ENCODE measurements around the gene HNRNPM.
"Not testable (repeated sequence)": the region's sequence is repeated elsewhere in the genome, so short reads cannot be mapped to it uniquely, and the experiment has no call there.

Gene HNRNPM

GRCh38 chr19:8425331-8425730 is 19.4 kb upstream of the HNRNPM start:
- not testable (repeated sequence) for DNase-seq (ENCODE audit: low spot score)

DNA sequence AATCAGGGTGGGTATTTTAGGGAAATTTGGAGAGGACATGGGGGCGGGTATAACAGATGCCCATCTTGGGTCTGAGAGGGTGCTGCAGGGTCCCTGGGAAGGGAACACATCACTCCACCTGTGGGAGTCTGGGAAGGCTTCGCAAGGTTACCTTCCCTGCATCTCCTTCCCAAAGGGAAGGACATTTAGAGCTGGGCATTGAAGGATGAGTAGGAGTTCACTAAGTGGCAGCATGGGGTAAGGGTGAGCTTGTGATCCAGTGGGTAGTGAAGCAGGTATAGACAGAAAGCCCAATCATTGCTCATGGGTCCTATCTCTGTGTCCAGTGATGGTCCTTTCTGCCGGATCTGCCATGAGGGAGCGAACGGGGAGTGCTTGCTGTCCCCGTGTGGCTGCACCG is 18.5 kb upstream of the HNRNPM start:
- DNase-seq (ENCODE audit: low spot score), result no peak

DNA sequence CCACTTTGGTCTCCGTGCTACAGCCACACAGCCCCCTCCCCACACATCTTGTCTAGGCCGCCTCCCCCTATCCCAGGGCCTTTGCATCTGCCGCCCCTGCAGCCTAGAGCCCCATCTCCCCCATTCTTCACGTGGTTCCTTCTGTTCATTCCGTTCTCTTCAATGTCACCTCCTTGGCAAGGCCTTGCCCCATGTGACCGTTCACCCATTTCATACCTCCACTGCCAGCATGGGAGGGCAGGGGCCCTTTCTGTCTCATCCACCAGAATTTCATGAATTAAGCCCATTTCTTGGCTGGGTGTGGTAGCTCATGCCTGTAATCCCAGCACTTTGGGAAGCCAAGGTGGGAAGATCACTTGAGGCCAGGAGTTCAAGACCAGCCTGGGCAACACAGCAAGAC is 15.7 kb upstream of the HNRNPM start:
- no peak for DNase-seq (ENCODE audit: low spot score)

DNA sequence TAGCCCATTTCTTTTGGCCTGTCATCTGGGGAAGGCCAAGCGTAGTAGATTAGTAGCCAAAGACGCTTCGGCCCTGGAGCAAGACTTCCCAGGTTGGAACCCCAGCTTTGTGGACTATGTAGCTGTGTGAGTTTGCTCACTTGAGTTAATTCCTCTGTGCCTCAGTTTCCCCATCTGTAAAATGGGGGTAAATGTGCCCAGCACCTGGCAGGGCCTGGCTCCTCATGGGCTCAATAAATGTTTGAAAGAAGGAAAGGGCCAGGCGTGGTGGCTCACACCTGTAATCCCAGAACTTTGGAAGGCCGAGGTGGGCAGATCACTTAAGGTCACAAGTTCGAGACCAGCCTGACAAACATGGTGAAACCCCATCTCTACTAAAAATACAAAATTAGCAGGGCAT is 14.9 kb upstream of the HNRNPM start:
- DNase-seq (ENCODE audit: low spot score), result no peak

GRCh38 chr19:8430650-8431049 is 14.1 kb upstream of the HNRNPM start:
- no peak for DNase-seq (ENCODE audit: low spot score)

- DNase-seq (ENCODE audit: low spot score), result no peak
These were observed 6.5 kb upstream of the HNRNPM start for GRCh38 chr19:8438236-8438635.

- DNase-seq (ENCODE audit: low spot score), result no peak
These were observed 2.8 kb upstream of the HNRNPM start for GRCh38 chr19:8441725-8442544.

DNA sequence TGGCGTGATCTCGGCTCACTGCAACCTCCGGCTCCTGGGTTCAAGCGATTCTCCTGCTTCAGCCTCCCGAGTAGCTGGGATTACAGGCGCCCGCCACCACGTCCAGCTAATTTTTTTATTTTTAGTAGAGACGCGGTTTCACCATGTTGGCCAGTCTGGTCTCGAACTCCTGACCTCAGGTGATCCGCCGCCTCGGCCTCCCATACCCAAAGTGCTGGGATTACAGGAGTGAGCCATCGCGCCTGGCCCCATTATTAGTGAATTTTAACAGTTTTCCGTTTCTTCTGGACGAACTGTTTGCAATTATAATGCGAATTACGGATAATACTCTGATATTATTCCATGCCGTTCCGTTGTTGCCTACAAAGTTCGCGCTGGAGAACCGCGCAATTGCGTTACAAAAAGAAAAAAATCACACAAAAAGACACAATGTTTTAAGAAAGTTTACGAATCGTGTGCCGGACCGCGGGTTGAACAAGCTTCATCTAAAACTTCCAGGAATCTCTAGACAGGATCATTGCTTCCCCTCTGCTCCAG is 567 bp upstream of the HNRNPM start:
- not testable (repeated sequence) for DNase-seq (ENCODE audit: low spot score)

- DNase-seq (ENCODE audit: low spot score), result peak; percentile 50
These were observed 770 bp downstream of the HNRNPM start for GRCh38 chr19:8445488-8446001.

DNA sequence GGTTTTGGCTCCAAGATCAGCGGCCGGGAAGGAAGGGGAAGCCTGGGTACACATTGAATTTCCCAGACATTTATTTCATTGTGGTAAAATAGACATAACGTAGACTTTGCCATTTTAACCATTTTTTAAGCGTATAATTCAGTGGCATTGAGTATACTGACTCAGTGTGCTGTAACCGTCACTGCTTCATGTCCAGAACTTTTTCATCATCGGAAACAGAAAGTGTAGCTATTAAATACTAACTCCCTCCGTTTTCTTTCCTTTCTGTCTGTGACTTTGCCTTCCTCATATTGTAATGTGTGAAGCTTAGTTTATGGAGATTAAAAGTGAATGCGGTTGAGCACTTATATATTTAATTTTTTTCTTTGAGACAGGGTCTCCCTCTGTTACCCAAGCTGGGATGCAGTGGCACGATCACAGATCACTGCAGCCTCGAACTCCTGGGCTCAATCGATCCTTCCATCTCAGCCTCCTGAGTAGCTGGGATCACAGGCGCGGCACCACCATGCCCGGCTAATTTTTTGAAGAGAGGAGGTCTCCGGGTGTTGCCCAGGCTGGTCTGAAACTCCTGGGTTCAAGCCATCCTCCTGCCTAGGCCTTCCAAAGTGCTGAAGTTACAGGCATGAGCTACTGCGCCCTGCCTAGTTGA is 1.4 kb downstream of the HNRNPM start:
- no peak for DNase-seq (ENCODE audit: low spot score)

- no peak for DNase-seq (ENCODE audit: low spot score)
These were observed 5.1 kb downstream of the HNRNPM start for GRCh38 chr19:8449830-8450229.

DNA sequence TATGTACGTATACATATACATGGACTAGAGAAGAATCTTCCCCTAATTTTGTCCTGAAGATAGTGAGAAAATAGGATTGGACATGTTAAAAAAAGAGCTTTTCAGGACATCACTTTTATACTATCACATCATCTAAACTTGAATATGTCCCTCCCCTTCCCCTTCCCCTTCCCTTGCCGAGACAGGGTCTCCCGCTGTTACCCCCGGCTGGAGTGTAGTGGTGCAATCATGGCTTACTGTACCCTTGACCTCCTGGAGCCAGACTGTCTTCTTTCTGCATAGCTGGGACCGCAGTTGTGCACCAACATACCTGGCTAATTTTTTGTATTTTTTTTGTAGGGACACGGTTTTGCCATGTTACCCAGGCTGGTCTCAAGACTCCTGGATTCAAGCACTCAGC is 6.6 kb downstream of the HNRNPM start:
- no peak for DNase-seq (ENCODE audit: low spot score)

- DNase-seq (ENCODE audit: low spot score), result no peak
These were observed 7.1 kb downstream of the HNRNPM start for GRCh38 chr19:8451885-8452284.

GRCh38 chr19:8452446-8453123 is 7.8 kb downstream of the HNRNPM start:
- no peak for DNase-seq (ENCODE audit: low spot score)

DNA sequence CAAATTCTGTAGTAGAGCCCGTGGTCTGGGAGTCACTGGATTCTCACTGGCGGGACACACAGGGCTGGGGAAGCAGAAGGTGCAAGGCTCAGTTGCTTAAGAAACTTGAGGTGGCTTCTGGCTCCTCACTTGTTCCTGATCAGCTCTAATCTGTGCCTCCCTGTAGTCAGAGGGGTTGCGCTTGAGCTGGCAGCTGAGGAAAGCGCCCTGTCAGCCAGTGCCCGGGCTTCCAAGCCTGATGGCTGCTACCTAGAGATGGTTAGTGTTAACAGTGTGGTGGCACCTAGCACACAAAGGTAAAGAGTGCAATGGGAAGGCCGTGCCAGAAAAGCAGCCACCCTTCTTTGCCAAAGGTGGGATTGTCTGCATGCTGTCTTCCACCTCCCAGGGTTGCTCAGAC is 8.8 kb downstream of the HNRNPM start:
- no peak for DNase-seq (ENCODE audit: low spot score)

GRCh38 chr19:8454218-8454617 is 9.4 kb downstream of the HNRNPM start:
- DNase-seq (ENCODE audit: low spot score), result no peak

GRCh38 chr19:8455018-8455417 is 10.2 kb downstream of the HNRNPM start:
- no peak for DNase-seq (ENCODE audit: low spot score)

DNA sequence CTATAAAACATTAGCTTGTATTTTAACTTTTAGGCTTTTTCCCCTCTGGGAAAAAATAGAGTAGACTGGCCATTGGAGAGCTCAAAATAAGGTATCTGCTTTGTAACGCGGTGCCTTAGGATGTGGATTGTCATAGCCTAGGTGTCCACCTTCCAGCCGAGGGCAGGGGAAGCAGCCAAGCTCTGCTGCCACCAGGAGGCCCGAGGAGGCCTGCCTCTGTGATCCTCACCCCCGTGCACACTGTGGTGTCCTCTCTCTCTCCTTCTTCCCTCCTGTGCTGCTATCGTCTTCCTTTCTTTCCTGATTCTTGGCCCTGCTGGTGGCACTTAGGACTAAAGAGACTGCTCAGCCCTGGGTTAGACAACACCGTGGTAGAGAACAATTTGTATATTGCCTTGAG is 11.3 kb downstream of the HNRNPM start:
- no peak for DNase-seq (ENCODE audit: low spot score)

- DNase-seq (ENCODE audit: low spot score), result no peak
These were observed 12.4 kb downstream of the HNRNPM start for GRCh38 chr19:8457209-8457608.

GRCh38 chr19:8457827-8458226 is 13.1 kb downstream of the HNRNPM start:
- peak; percentile 34 for DNase-seq (ENCODE audit: low spot score)

- no peak for DNase-seq (ENCODE audit: low spot score)
These were observed 13.6 kb downstream of the HNRNPM start for GRCh38 chr19:8458380-8458779.

DNA sequence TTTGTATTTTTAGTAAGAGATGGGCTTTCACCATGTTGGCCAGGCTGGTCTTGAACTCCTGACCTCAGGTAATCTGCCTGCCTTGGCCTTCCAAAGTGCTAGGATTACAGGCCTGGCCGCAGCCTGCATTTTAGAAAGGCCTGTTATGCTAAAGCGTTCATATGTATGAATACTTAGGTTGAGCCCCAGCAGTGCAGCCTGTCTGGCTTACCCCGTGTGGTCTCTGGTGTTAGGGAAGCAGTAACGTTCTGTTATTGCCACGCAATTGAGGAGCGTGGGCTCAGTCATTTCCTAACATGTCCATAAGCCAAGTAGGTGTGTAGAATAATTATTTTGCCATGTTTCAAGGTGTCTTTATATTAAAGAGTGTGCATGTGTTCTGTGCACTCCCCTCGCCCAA is 14.3 kb downstream of the HNRNPM start:
- no peak for DNase-seq (ENCODE audit: low spot score)

Measured in activated CD4-positive, alpha-beta T cell treated with anti-CD3 and anti-CD28 coated beads, Interleukin-2, Interleukin-4, amounts not matched to agents 100 ng/mL and 50 ng/mL, durations not matched to agents 16 hours and 8 hours (primary cell).